Testis (tissue), 3 donors: ENCODE measurements around the gene CTDSPL. TPM values are rescaled to one million over a fixed set of nuclear protein-coding genes. Genes with fewer than 3 reads are reported as not detected.

Experiments
- DNase-seq: peaks from one replicate; pipeline ENCODE4 v3.0.0-alpha.2; 2019
- H3K27ac ChIP-seq, 2 donors: fragments of 200-600 bp; sonication (generic); one replicate each; pipeline ENCODE4 v1.5.1; 2019
- H3K27me3 ChIP-seq: fragments of 200-600 bp; sonication (generic); one replicate; pipeline ENCODE4 v1.5.1; 2019
- H3K36me3 ChIP-seq: fragments of 200-600 bp; sonication (generic); one replicate; pipeline ENCODE4 v1.5.1; 2017; ENCODE audit warnings: low read depth; ENCODE audit errors: missing control alignments
- H3K4me1 ChIP-seq: fragments of 200-600 bp; sonication (generic); one replicate; pipeline ENCODE4 v1.5.1; 2019
- H3K4me3 ChIP-seq, 2 donors: fragments of 200-600 bp; sonication (generic); one replicate each; pipeline ENCODE4 v1.5.1; 2017 to 2019
- H3K9me3 ChIP-seq: fragments of 200-600 bp; sonication (generic); one replicate; pipeline ENCODE4 v1.5.1; 2017
- POLR2A ChIP-seq: fragments of 450-650 bp; IDR thresholded peaks from one replicate; pipeline ENCODE4 v1.6.1; 2017; ENCODE audit warnings: antibody characterized with exemption, mild to moderate bottlenecking, moderate library complexity
- WGBS, 2 donors: methylation state at CpG; one replicate each; pipeline ENCODE4 v1.1.5; 2018; 5-methylcytosine and 5-hydroxymethylcytosine counted together
- intact Hi-C: fragments of 100-400 bp; cut with DNase I; formaldehyde crosslinking; loops from one replicate; pipeline ENCODE4 v1.15.1; 2023; ENCODE audit warnings: low total_unique reads
- polyA plus RNA-seq: library from polyadenylated mRNA; stranded (reverse); fragments of 350-450 nt; fragmentation: Illumina TruSeq; extraction: RNeasy Lipid Tissue Mini Kit (QIAGEN cat#74804); gene quantifications from one replicate; pipeline ENCODE4 v1.2.3, GENCODE V29; 2014; ENCODE audit warnings: low read depth, low replicate concordance; ENCODE audit not compliant: insufficient read depth
- total RNA-seq, 2 donors: library from RNA; depleted of rRNA; stranded (reverse); fragments of >200 nt; gene quantifications; one replicate each; pipeline ENCODE4 v1.2.3, GENCODE V29; 2016
- TF ChIP-seq, protein P1 (sequence below), 3 experiments: fragments of 450-650 bp in 2 of 3; fragments of 200-600 bp in 1 of 3; sonication (generic) in 1 of 3; IDR thresholded peaks; one replicate each; pipeline ENCODE4 v1.5.1; 2016 to 2019; ENCODE audit warnings: antibody characterized with exemption in 3 of 3, mild to moderate bottlenecking in 2 of 3, moderate library complexity in 1 of 3

The CTDSPL gene
- total and polyA plus RNA-seq, 3 donors from 2014 or later, result 24.4 to 43.0 (median 32.4) TPM

DNA sequence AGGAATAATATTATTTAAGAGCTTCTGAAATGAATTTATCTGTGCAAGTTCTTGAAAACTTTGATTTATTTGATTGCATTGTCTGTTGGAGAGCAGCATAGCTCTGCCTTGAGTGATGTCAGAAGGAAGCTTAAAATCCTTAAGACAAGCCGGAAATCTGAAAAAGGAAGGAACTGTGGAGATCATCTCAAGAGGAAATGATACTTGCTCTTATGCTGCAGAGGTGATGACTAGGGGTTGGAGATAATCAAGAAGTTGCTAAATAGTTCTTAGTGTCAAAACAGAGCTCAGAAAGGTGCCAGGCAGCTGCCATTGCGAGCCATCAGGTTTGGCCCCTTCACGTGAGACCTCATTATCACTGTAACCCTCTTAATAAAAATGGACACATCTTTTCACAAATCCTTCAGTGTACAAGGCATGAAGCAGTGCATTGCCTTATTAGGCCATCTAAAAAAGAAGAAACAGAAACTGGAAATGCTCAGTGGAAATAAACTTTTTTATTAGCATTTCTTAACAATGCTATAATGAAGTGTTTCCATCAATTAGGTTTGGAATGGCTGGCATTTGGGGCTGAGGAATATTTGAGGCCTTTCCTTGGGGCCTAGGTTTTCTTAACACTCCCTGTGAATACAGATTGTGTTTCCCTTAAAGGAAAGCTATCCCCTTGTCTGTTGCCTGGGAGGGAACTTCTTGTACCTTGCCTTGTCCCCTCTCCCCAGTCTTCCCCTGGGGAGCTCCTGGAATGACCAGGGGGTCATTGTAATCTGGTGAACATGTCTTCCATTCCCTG lies 94.4 kb downstream of the CTDSPL start:
- Histone ChIP-seq H3K27me3 (no peaks in the 10 kb centered on the region), H3K27ac (peak overlapping the region; percentile 31 to 86), H3K9me3 (no peaks in the 10 kb centered on the region), H3K4me3 (no peak overlapping the region), H3K36me3 (no peaks in the 10 kb centered on the region), H3K4me1 (peaks cover 12% of the 10 kb centered on the region)
- 65 to 73% methylated on average over 3 of the region's 3 CpGs for WGBS, 2 donors
- no peak for DNase-seq
- intact Hi-C loops, result no loop called here
- TF ChIP-seq POLR2A, result no peak
- TF ChIP-seq, protein P1, sequence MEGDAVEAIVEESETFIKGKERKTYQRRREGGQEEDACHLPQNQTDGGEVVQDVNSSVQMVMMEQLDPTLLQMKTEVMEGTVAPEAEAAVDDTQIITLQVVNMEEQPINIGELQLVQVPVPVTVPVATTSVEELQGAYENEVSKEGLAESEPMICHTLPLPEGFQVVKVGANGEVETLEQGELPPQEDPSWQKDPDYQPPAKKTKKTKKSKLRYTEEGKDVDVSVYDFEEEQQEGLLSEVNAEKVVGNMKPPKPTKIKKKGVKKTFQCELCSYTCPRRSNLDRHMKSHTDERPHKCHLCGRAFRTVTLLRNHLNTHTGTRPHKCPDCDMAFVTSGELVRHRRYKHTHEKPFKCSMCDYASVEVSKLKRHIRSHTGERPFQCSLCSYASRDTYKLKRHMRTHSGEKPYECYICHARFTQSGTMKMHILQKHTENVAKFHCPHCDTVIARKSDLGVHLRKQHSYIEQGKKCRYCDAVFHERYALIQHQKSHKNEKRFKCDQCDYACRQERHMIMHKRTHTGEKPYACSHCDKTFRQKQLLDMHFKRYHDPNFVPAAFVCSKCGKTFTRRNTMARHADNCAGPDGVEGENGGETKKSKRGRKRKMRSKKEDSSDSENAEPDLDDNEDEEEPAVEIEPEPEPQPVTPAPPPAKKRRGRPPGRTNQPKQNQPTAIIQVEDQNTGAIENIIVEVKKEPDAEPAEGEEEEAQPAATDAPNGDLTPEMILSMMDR (IDR thresholded peaks at IDR 0.05), result no peak

DNA sequence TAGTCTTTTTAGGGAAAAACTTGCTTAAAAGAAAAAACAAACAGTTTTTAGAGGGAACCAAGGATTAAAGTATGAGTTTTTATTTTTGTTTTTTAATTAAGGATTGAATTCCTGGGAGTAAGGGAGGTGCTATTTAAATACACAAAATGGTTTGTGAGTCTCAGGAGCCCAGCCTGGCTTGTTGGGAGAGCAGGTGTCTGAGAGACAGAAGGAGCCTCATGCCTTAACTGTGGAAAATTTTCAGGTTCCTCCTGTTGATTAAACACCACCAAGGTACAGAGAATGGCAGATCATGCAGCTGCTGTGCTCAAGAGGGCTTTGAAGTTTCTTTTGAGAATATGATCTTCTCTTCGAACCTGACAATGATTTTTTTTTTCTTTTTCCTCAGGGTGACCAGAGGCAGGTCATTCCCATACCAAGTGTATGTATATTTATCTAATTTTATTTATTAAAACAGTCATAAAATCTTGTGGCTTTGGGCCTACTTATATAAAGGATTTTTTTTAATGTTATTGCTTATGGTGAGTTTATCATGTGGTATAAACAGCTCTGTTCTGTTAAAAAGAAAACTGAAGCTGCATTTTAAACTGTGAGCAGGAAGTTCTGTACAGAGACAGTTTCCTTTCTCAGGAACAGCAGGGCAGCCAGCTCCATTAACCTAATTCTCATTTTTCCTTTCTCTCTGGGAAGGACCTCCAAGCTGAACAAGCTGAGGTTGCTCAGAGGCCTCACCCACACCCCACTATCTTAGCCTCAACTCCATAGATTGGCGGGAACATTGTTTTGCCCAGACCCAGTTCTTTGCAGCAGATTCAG lies 95.3 kb downstream of the CTDSPL start:
- Histone ChIP-seq H3K4me3 (no peak overlapping the region), H3K27me3 (no peaks in the 10 kb centered on the region), H3K9me3 (no peaks in the 10 kb centered on the region), H3K36me3 (no peaks in the 10 kb centered on the region), H3K27ac (peak overlapping the region; percentile 31 to 86), H3K4me1 (peaks cover 12% of the 10 kb centered on the region)
- WGBS, 2 donors, result 42 to 52% methylated on average over 2 of the region's 2 CpGs
- intact Hi-C loops, result no loop called here
- TF ChIP-seq POLR2A, result no peak
- TF ChIP-seq, protein P1 (IDR thresholded peaks at IDR 0.05), result no peak
- DNase-seq, result no peak

DNA sequence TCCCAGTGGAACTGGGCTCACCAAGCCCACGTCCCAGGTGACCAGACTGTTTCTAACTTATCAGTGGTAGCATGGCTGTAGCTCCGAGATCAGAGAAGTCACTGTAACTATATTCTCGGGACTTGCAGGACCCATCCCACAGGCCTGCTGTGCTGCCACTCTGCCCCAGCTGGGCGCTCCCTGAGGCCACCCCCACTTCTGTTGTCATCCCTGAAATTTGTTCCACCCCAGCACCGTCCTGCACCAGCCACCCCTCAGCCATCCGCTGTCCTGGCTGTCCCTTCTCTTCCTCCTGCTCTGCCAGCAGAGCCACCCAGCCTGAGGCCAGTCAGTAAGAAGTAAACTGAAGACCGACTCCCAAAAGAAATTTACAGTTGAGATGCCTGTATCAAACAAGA lies 95.9 kb downstream of the CTDSPL start:
- no peaks in the 10 kb centered on the region for H3K27me3 ChIP-seq
- no peaks in the 10 kb centered on the region for H3K36me3 ChIP-seq
- intact Hi-C loops, result no loop called here
- peak overlapping the region; percentile 31 to 86 for H3K27ac ChIP-seq
- H3K9me3 ChIP-seq, result no peaks in the 10 kb centered on the region
- 67 to 78% methylated on average over 6 to 7 of the region's 7 CpGs for WGBS, 2 donors
- no peak overlapping the region for H3K4me3 ChIP-seq
- H3K4me1 ChIP-seq, result peaks cover 12% of the 10 kb centered on the region
- DNase-seq, result no peak
- no peak for TF ChIP-seq POLR2A
- TF ChIP-seq, protein P1 (IDR thresholded peaks at IDR 0.05), result no peak

DNA sequence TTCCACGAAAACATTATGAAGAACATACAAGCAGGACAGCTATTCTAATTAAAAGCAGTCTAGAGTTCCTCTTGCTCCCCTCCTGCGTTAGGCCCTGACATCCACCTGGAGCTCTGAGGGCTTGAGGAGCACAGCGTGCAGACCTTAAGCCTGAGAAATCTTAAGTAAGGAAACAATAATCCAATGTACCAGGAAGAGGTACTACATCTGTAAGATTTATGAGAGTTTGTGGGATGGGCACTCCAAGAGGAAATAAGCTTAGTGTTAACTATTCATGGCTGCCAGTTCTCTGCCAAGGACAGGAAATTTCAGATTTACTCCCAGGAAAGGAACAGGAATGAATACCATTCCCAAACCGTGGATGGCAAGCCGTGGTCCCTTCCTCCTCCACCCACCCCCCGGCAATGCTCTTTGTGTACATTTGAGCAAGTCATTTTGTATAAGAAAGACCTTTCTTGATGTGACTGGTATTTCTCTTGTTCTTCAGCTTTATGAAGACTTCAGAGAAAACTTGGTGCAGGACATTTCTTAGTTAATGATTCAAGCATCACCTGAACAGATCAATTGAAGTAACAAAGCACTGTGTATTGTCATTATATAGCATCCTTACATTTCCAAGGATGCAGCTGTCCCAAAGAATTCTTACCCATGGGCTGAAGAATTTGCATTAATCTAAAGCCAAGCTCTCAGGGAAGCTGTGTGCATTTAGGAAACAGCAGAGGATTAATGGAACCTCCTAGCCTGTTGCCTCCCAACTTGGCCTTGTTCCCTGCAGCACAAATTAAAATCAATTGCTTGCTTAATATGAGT lies 100.1 kb downstream of the CTDSPL start:
- no peak for DNase-seq
- WGBS, 2 donors, result 58 to 63% methylated on average over 6 of the region's 6 CpGs
- intact Hi-C loops, result no loop called here

More for the DNA sequence above, 100.1 kb downstream of the CTDSPL start:
- no peaks in the 10 kb centered on the region for H3K9me3 ChIP-seq
- H3K27ac ChIP-seq, result peak overlapping the region in 1 of 2 donors; percentile 33
- no peaks in the 10 kb centered on the region for H3K27me3 ChIP-seq
- H3K36me3 ChIP-seq, result peaks cover 3% of the 10 kb centered on the region
- H3K4me1 ChIP-seq, result peaks cover 9% of the 10 kb centered on the region
- no peak overlapping the region for H3K4me3 ChIP-seq
- TF ChIP-seq POLR2A, result no peak
- TF ChIP-seq, protein P1 (IDR thresholded peaks at IDR 0.05), result no peak
